K562 (cell line): ENCODE results near the gene VPS35L. TPM values are rescaled to one million over a fixed set of nuclear protein-coding genes. Genes with fewer than 3 reads are reported as not detected.

ENCODE experiments used
- ATAC-seq: fragments of 200-7000 bp; cut with Tn5 transposase; 3 replicates; pipeline ENCODE4 v1.9.1; 2020; ENCODE audit warnings: moderate library complexity
- BruUV-seq: library from RNA; stranded (reverse); fragments of 400-500 nt; replicated peaks from 2 replicates; lab custom pipeline; 2021; lab: Mats Ljungman, UMichigan
- CTCF ChIA-PET: fragments of 300-600 bp; formaldehyde crosslinking; extraction: SDS; loops from one replicate; lab custom pipeline; 2021; ENCODE audit warnings: low intra/inter-chr PET ratio; lab: Yijun Ruan, JAX
- POLR2A ChIA-PET: fragments of 300-600, 350-650 bp; sonication (Branson Sonifier 250); formaldehyde crosslinking; extraction: SDS; loops from one replicate; lab custom pipeline; 2021; ENCODE audit warnings: antibody characterized with exemption, inconsistent platforms; lab: Yijun Ruan, JAX
- DNase-seq, 4 experiments: peaks; one replicate each; pipeline versions ENCODE4 v3.0.0 to v3.0.0-alpha.2; 2011 to 2018; ENCODE audit warnings: low spot score in 3 of 4, mixed read lengths in 3 of 4; ENCODE audit errors: extremely low read depth in 1 of 4
- FAIRE-seq: peaks from 2 replicates; lab custom pipeline; 2011; peaks lifted over from hg19 to GRCh38; lab: Jason Lieb, UNC
- H2AFZ ChIP-seq: 2 replicates; pipeline ENCODE4 v1.6.0; 2011; ENCODE audit warnings: low read depth, low read length, control low read depth, inconsistent platforms
- H3K27ac ChIP-seq: fragments of 200-600 bp; 3 replicates; pipeline ENCODE4 v1.8.0; 2011; ENCODE audit warnings: low read depth, mild to moderate bottlenecking, control low read depth, inconsistent platforms, low read length, moderate library complexity, mixed read lengths; ENCODE audit errors: extremely low read depth
- H3K27me3 ChIP-seq, 2 experiments: fragments of 300-600 bp in 1 of 2; 2 replicates in 1 of 2; 3 replicates in 1 of 2; pipeline versions ENCODE4 v1.6.0 to v1.8.0; 2011; ENCODE audit warnings: inconsistent platforms in 2 of 2, low read length in 2 of 2, mild to moderate bottlenecking in 1 of 2, mixed read lengths in 1 of 2, moderate library complexity in 1 of 2; ENCODE audit not compliant: control insufficient read depth in 2 of 2, insufficient read depth in 2 of 2
- H3K36me3 ChIP-seq: fragments of 300-600 bp; 3 replicates; pipeline ENCODE4 v1.8.0; 2011; ENCODE audit warnings: mild to moderate bottlenecking, low read length, inconsistent platforms; ENCODE audit not compliant: control insufficient read depth, insufficient read depth
- H3K4me1 ChIP-seq, 2 experiments: fragments of 200-600 bp in 1 of 2; replicated peaks in 1 of 2; 2 replicates in 1 of 2; 3 replicates in 1 of 2; pipeline versions ENCODE4 v1.5.1 to v1.8.0; 2011; ENCODE audit warnings: inconsistent platforms in 2 of 2, low read length in 2 of 2, mild to moderate bottlenecking in 1 of 2, mixed read lengths in 1 of 2, moderate library complexity in 1 of 2; ENCODE audit not compliant: control insufficient read depth in 2 of 2, insufficient read depth in 2 of 2
- H3K4me2 ChIP-seq: 2 replicates; pipeline ENCODE4 v1.6.1; 2011; ENCODE audit warnings: low read length, control low read depth, inconsistent platforms, mixed read lengths; ENCODE audit not compliant: insufficient read depth
- H3K4me3 ChIP-seq: fragments of 200-600 bp; sonication (generic), shearing (Covaris generic); 2 replicates; pipeline ENCODE4 v1.5.1; 2016; ENCODE audit warnings: control low read depth, inconsistent platforms
- H3K79me2 ChIP-seq: fragments of 200-600 bp; 3 replicates; pipeline ENCODE4 v1.8.0; 2011; ENCODE audit warnings: low read length, inconsistent platforms; ENCODE audit not compliant: control insufficient read depth, insufficient read depth
- H3K9ac ChIP-seq, 2 experiments: 2 replicates each; pipeline versions ENCODE4 v1.6.0 to v1.6.1; 2011; ENCODE audit warnings: low read depth in 2 of 2, low read length in 2 of 2, control low read depth in 1 of 2, inconsistent platforms in 1 of 2, mild to moderate bottlenecking in 1 of 2, mixed read lengths in 1 of 2; ENCODE audit not compliant: insufficient read depth in 1 of 2
- H3K9me1 ChIP-seq: one replicate; pipeline ENCODE4 v1.6.0; 2011; ENCODE audit warnings: inconsistent platforms, mild to moderate bottlenecking, low read length, moderate library complexity; ENCODE audit not compliant: control insufficient read depth, insufficient read depth
- H3K9me3 ChIP-seq: replicated peaks from 2 replicates; pipeline ENCODE4 v1.5.1; 2011; ENCODE audit warnings: low read depth, low read length, inconsistent platforms; ENCODE audit not compliant: control insufficient read depth, insufficient read depth
- H4K20me1 ChIP-seq: replicated peaks from 2 replicates; pipeline ENCODE4 v1.6.1; 2011; ENCODE audit warnings: low read length, inconsistent platforms, mixed read lengths; ENCODE audit not compliant: control insufficient read depth, insufficient read depth
- TCF7L2 ChIP-seq: fragments of 150-350 bp; IDR thresholded peaks from 2 replicates; pipeline ENCODE4 v1.6.1; 2016; ENCODE audit warnings: low read depth, mild to moderate bottlenecking, low read length, moderate library complexity
- ZBTB1 ChIP-seq: sonication (generic); formaldehyde crosslinking; IDR thresholded peaks from 2 replicates; pipeline ENCODE4 v1.8.1; 2023; ENCODE audit warnings: missing genetic modification reagents, low read depth, mild to moderate bottlenecking, borderline replicate concordance
- WGBS: fragments of 100-300 bp; shearing (Covaris generic); methylation state at CpG from one replicate; pipeline ENCODE4 v1.1.6; 2016; ENCODE audit warnings: low coverage, mixed read lengths; ENCODE audit not compliant: insufficient coverage; ENCODE audit errors: missing lambda C conversion rate; 5-methylcytosine and 5-hydroxymethylcytosine counted together
- in situ Hi-C: fragments of 300-500 bp; cut with MboI; formaldehyde crosslinking; loops from 4 replicates; pipeline ENCODE4 v1.15.0; 2018; ENCODE audit warnings: inconsistent platforms, mixed read lengths
- intact Hi-C: fragments of 100-400 bp; cut with micrococcal nuclease; formaldehyde crosslinking; loops from 2 replicates; pipeline ENCODE4 v1.14.2; 2022
- polyA plus RNA-seq, 8 experiments: library from polyadenylated mRNA; depleted of rRNA in 4 of 8; stranded (reverse) in 5 of 8; unstranded in 3 of 8; fragments of >200 nt; fragmentation: Nextera tagmentation in 2 of 8; fragmentation: Illumina TruSeq in 1 of 8; extraction: Ambion mirVana in 2 of 8; extraction: Trizol in 1 of 8; gene quantifications; 2 replicates each; pipeline versions ENCODE4 v1.2.1 to v1.2.3, GENCODE V29; 2011 to 2014; ENCODE audit warnings: inconsistent platforms in 1 of 8, missing spikeins in 1 of 8
- total RNA-seq, 7 experiments: library from RNA; depleted of rRNA in 6 of 7; stranded (reverse); fragments of >200 nt in 6 of 7; fragmentation: Illumina TruSeq in 2 of 7; extraction: Trizol in 2 of 7; gene quantifications; 2 replicates each; pipeline versions ENCODE4 v1.2.1 to v1.2.3, GENCODE V29; 2011 to 2021; ENCODE audit warnings: low replicate concordance in 1 of 7
- TF ChIP-seq, protein P1 (sequence below), 2 experiments: IDR thresholded peaks; 2 replicates each; pipeline ENCODE4 v1.6.1; 2011; ENCODE audit warnings: borderline replicate concordance in 1 of 2, control low read depth in 1 of 2, low read depth in 1 of 2, low read length in 1 of 2, mild to moderate bottlenecking in 1 of 2, mixed read lengths in 1 of 2, moderate library complexity in 1 of 2; ENCODE audit not compliant: insufficient read depth in 1 of 2, insufficient read length in 1 of 2, poor library complexity in 1 of 2, severe bottlenecking in 1 of 2; ENCODE audit errors: extremely low read depth in 1 of 2
- TF ChIP-seq, protein P2 (sequence below): fragments of 450-650 bp; IDR thresholded peaks from 2 replicates; pipeline ENCODE4 v1.6.1; 2016; ENCODE audit warnings: low read depth
- TF ChIP-seq, protein P3 (sequence below): sonication (generic); formaldehyde crosslinking; IDR thresholded peaks from 2 replicates; pipeline ENCODE4 v1.8.0; 2023; ENCODE audit warnings: mild to moderate bottlenecking, missing genetic modification reagents

Gene VPS35L
- total and polyA plus RNA-seq, 9 of the 15 experiments (the other 6 are each of a cell fraction or from before 2014, with no cell fraction given), result 10.2 to 30.4 (median 20.1) TPM

DNA sequence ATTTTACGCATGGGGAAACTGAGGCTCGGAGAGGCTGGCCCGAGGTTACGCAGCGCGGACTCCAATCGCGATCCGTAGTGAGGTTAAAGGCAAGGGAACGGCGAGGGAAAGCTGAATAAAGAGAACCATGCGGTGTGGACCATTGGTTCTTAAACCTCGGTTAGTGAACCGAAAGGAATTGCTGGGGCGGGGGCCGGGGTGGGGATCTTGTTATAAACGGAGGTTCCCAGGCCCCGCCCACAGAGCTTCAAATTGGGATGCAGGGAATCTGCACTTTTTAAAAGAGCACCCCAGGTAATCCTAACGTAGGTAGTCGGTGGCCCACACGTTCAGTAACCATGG, 163.1 kb downstream of the VPS35L start:
- Histone ChIP-seq H3K4me1 (peaks cover 37 to 51% of the 10 kb centered on the region in 2 experiments; a peak in 4 of 5 replicates), H3K4me2 (peak overlapping the region; percentile 96), H4K20me1 (0 out of 2 replicates have a peak, but pooled peaks cover 9% of the 10 kb centered on the region), H3K27ac (peak overlapping the region; percentile 67), H3K9ac (peak overlapping the region; percentile 80 to 99), H3K9me1 (no peaks in the 10 kb centered on the region), H3K4me3 (peak overlapping the region; percentile 68), H3K36me3 (peaks cover 25% of the 10 kb centered on the region), H3K27me3 (no peaks in the 10 kb centered on the region), H3K79me2 (peaks cover 62% of the 10 kb centered on the region), H3K9me3 (no peaks in the 10 kb centered on the region), H2AFZ (peak overlapping the region; percentile 99)
- DNase-seq (peak in 2 of 4 experiments; percentile 34 to 47), ATAC-seq (no peak), FAIRE-seq (no peak)
- POLR2A ChIA-PET, result interaction anchor here (0.6 to 1.2 kb wide), 7 partner anchors 9 to 1154 kb away, joined by 3 to 4 read pairs (median 3); no protein-coding TSS in a partner anchor
- in situ Hi-C loops (no loop called here), intact Hi-C loops (no loop called here)
- WGBS, result 2% methylated on average over 21 of the region's 21 CpGs
- CTCF ChIA-PET, result no interaction called here
- BruUV-seq, result TSS peak; percentile 60
- TF ChIP-seq, protein P1, sequence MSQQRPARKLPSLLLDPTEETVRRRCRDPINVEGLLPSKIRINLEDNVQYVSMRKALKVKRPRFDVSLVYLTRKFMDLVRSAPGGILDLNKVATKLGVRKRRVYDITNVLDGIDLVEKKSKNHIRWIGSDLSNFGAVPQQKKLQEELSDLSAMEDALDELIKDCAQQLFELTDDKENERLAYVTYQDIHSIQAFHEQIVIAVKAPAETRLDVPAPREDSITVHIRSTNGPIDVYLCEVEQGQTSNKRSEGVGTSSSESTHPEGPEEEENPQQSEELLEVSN (IDR thresholded peaks at IDR 0.05; ENCODE audit: borderline replicate concordance in 1 of 2, extremely low read depth in 1 of 2, insufficient read depth in 1 of 2, insufficient read length in 1 of 2, low read depth in 1 of 2, low read length in 1 of 2, poor library complexity in 1 of 2, severe bottlenecking in 1 of 2), result peak in 1 of 2 experiments; percentile 11
- TF ChIP-seq, protein P2, sequence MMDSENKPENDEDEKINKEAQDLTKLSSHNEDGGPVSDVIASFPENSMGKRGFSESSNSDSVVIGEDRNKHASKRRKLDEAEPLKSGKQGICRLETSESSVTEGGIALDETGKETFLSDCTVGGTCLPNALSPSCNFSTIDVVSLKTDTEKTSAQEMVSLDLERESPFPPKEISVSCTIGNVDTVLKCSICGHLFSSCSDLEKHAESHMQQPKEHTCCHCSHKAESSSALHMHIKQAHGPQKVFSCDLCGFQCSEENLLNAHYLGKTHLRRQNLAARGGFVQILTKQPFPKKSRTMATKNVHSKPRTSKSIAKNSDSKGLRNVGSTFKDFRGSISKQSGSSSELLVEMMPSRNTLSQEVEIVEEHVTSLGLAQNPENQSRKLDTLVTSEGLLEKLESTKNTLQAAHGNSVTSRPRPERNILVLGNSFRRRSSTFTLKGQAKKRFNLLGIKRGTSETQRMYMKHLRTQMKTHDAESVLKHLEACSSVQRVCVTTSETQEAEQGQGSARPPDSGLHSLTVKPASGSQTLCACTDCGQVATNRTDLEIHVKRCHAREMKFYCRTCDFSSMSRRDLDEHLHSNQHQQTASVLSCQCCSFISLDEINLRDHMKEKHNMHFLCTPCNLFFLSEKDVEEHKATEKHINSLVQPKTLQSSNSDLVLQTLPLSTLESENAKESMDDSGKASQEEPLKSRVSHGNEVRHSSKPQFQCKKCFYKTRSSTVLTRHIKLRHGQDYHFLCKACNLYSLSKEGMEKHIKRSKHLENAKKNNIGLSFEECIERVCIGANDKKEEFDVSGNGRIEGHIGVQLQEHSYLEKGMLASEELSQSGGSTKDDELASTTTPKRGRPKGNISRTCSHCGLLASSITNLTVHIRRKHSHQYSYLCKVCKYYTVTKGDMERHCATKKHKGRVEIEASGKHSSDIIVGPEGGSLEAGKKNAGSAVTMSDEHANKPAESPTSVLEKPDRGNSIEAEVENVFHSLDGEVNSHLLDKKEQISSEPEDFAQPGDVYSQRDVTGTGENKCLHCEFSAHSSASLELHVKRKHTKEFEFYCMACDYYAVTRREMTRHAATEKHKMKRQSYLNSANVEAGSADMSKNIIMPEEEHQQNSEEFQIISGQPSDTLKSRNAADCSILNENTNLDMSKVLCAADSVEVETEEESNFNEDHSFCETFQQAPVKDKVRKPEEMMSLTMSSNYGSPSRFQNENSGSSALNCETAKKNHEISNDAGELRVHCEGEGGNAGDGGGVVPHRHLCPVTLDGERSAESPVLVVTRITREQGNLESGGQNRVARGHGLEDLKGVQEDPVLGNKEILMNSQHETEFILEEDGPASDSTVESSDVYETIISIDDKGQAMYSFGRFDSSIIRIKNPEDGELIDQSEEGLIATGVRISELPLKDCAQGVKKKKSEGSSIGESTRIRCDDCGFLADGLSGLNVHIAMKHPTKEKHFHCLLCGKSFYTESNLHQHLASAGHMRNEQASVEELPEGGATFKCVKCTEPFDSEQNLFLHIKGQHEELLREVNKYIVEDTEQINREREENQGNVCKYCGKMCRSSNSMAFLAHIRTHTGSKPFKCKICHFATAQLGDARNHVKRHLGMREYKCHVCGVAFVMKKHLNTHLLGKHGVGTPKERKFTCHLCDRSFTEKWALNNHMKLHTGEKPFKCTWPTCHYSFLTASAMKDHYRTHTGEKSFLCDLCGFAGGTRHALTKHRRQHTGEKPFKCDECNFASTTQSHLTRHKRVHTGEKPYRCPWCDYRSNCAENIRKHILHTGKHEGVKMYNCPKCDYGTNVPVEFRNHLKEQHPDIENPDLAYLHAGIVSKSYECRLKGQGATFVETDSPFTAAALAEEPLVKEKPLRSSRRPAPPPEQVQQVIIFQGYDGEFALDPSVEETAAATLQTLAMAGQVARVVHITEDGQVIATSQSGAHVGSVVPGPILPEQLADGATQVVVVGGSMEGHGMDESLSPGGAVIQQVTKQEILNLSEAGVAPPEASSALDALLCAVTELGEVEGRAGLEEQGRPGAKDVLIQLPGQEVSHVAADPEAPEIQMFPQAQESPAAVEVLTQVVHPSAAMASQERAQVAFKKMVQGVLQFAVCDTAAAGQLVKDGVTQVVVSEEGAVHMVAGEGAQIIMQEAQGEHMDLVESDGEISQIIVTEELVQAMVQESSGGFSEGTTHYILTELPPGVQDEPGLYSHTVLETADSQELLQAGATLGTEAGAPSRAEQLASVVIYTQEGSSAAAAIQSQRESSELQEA, result peak; percentile 72
- TF ChIP-seq TCF7L2 (no peak), ZBTB1 (CRISPR knock-in tag) (0 out of 2 replicates have a peak, but pooled peaks have one; percentile 2)
- TF ChIP-seq, protein P3, sequence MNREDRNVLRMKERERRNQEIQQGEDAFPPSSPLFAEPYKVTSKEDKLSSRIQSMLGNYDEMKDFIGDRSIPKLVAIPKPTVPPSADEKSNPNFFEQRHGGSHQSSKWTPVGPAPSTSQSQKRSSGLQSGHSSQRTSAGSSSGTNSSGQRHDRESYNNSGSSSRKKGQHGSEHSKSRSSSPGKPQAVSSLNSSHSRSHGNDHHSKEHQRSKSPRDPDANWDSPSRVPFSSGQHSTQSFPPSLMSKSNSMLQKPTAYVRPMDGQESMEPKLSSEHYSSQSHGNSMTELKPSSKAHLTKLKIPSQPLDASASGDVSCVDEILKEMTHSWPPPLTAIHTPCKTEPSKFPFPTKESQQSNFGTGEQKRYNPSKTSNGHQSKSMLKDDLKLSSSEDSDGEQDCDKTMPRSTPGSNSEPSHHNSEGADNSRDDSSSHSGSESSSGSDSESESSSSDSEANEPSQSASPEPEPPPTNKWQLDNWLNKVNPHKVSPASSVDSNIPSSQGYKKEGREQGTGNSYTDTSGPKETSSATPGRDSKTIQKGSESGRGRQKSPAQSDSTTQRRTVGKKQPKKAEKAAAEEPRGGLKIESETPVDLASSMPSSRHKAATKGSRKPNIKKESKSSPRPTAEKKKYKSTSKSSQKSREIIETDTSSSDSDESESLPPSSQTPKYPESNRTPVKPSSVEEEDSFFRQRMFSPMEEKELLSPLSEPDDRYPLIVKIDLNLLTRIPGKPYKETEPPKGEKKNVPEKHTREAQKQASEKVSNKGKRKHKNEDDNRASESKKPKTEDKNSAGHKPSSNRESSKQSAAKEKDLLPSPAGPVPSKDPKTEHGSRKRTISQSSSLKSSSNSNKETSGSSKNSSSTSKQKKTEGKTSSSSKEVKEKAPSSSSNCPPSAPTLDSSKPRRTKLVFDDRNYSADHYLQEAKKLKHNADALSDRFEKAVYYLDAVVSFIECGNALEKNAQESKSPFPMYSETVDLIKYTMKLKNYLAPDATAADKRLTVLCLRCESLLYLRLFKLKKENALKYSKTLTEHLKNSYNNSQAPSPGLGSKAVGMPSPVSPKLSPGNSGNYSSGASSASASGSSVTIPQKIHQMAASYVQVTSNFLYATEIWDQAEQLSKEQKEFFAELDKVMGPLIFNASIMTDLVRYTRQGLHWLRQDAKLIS, result 0 out of 2 replicates have a peak, but pooled peaks have one; percentile 12
